Activated CD4-positive, alpha-beta T cell treated with anti-CD3 and anti-CD28 coated beads, Interleukin-10, Interleukin-2, amounts not matched to agents 100 ng/mL and 50 ng/mL, durations not matched to agents 16 hours and 8 hours (primary cell): ENCODE measurements around the gene KIF5B.
"Not testable (repeated sequence)": the region's sequence is repeated elsewhere in the genome, so short reads cannot be mapped to it uniquely, and the experiment has no call there.

ENCODE experiments used
- DNase-seq: peaks from one replicate; pipeline ENCODE4 v3.0.0-alpha.2; 2020

KIF5B gene

DNA sequence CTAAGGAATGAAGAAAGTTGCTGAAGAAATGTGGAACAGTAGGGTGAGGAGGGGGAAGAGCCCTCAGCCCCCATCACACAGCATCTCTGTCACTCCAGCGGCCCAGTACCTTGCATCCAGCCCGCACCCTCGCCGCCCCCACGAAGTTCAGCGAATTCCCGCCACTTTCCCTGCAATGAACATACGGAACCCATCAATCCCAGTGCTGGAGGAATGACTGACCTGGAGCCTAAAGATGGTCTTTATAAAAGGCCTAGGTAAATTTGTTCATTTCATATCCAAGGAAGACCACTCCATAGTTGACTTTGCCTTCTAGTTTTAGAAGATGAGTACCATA lies 779 bp upstream of the KIF5B start:
- no peak for DNase-seq

GRCh38 chr10:32055478-32056135 lies 618 bp downstream of the KIF5B start:
- peak; percentile 68 for DNase-seq

DNA sequence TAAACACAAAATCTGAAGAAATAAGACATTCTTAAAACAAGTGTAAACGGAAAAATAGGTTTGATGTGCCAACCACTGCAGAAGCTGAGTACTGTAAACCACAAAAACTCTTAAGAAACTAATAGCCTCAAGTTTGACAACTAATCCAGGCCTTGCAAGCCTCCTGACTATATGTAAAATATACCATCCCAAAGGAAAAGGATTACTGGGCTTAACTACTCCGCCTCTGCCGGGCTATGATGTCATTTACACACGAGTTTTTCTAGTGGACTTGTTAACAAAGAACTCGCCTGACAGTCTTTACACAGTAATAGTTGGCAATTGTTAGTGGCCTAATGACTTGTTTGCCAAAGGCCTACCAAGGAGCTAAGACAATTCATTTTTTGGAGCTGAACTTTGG lies 2.1 kb downstream of the KIF5B start:
- peak; percentile 23 for DNase-seq

DNA sequence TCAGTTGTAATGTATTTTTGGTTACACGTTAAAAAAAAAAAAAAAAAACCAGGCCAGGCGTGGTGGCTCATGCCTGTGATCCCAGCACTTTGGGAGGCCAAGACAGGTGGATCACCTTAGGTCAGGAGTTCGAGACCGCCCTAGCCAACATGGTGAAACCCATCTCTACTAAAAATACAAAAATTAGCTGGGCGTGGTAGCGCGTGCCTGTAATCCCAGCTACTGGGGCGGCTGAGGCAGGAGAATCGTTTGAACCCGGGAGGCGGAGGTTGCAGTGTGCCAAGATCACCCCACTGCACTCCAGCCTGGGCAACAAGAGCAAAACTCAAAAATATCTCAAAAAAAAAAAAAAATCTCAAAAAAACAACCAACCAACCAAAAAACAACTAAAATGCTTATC lies 2.8 kb downstream of the KIF5B start:
- not testable (repeated sequence) for DNase-seq

GRCh38 chr10:32051926-32052325 lies 4.3 kb downstream of the KIF5B start:
- DNase-seq: no peak

- DNase-seq: no peak
Observed at GRCh38 chr10:32050177-32050576, 6.0 kb downstream of the KIF5B start.

DNA sequence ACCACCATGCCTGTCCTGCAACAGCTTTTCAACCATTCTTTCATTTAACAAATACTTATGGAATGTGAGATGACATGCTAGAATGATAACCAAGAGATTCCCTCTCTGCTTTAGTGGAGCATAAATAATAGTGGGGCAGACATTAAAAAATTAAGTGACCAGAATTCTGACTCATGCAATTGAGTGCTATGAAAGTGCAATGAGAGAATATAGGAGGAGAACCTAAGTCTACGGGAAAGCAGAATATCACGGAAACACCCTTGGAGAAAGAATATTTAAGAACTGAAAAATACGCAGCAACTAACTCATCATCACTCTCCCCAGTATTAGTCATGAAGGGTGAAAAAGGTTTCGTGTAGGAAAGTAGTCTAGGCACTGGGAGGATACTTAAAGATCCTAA lies 7.1 kb downstream of the KIF5B start:
- no peak for DNase-seq

DNA sequence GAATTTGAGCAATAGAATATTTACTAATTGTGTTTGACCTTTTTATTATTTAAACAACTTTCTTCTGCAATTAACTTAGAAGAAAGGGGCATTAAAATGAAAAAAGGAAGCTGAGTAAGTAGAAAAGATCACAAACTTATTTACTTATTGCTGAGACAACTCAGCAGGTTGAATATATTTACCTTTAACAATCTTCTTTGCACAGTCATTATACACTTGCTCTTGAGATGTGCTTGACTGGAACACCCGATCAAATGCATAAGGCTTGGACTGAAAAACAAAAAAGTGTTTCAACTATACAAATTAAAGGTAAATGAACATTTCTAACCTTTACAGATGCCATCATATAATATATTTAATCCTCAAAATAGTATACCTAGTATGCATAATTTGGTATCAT lies 7.9 kb downstream of the KIF5B start:
- no peak for DNase-seq

DNA sequence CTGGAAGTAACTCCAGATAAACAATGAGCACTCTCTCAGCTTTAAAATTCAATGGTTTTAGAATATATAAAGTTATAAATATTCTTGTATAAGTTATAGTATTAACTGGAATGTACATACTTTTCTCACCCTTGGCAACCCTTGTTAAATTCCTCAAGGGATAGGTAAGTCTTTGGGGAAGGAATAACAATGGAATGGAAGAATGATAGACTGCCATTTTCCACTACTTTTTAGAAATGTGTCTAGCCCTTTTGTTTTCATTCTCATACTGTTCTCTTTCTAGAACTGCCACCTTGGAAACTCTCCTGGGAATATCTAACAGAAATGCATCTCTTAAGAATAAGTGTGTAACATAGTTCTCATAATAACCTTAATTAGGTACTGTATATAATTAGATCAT lies 8.3 kb downstream of the KIF5B start:
- DNase-seq: no peak

DNA sequence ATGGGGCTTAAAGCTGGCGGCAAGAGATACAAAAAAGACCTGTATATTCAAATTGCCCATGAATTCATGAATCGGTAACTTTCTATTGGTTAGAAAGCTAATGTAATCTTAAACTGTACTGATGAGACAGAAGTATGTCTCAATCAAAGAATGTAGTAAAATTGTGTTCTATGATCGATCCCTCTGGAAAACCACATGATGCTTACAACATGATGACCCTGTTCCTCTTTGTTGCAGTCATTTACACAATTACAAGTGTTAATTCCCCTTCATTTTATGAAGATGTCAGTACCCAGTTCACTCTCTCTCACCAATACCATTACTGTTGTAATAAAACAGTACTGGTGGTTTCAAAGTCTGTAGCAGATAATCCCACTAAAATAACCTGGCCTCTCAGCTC lies 10.1 kb downstream of the KIF5B start:
- DNase-seq: no peak

DNA sequence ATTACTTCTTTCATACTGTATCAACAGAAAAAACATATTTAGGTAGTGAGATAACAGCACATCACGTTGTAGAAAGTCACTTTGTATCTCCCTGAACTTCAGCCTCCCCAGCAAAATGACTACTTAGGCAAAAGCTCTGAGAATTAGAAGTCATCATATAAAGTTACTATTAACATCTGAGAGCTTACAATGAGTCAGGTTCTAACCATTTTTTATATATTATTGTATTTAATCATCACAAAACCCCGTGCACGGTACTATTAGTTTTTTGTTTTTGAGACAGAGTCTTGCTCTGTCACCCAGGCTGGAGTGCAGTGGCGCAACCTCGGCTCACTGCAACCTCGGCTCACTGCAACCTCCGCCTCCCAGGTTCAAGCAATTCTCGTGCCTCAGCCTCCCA lies 13.5 kb downstream of the KIF5B start:
- not testable (repeated sequence) for DNase-seq

DNA sequence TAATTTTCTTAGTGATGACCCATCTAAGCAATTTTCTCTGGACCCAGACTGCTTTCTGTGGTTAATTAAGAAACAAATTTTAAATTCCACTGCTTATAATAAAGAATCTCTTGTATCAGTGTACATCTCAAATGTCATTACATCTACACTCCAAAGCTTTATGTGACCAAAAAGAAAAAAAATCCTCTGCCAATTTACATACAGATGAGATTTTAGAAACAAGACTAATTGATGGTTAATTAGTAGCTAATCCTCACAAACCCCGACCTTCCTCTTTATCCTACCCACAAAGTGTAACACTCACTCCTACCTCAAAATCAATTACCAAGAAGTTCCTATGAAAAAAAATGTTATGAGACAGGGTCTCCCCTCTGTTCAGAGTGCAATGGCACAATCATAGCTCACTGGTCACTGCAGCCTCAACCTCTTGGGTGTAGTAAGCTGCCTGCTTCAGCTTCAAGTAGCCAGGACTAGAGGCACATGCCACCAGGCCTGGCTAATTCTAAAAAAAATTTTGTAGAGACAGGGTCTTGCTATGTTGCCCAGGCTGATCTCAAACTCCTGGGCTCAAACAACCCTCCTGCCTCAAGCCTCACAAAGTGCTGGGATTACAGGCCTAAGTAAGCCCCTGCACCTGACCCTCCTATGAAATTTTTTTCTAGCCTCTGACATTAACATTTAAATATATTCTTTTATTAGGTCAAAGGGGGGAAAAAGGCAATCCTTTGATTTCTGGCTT lies 14.8 kb downstream of the KIF5B start:
- DNase-seq: no peak

- no peak for DNase-seq
Observed at GRCh38 chr10:32039734-32040133, 16.5 kb downstream of the KIF5B start.

GRCh38 chr10:32038777-32039176 lies 17.4 kb downstream of the KIF5B start:
- no peak for DNase-seq

- DNase-seq: no peak
Observed at GRCh38 chr10:32036922-32037321, 19.3 kb downstream of the KIF5B start.

DNA sequence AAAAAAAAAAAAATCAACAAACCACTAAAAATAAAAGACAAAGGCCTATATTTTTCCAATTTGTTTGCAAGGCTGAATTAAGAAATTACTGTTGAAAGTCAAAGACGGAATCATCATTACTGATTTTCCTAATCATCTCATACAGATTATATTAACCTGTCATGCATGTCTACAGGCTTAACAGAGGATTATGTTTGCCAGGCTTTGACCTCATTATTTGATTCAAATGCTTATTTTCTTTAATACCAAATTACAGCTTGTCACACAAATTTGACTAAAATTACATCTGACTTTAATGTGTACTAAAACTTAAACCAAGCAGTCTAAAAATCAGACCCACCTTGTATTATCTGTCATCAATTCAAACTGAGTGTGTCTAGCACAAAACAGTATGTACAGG lies 21.2 kb downstream of the KIF5B start:
- DNase-seq: no peak

- DNase-seq: no peak
Observed at GRCh38 chr10:32033171-32033570, 23.1 kb downstream of the KIF5B start.

DNA sequence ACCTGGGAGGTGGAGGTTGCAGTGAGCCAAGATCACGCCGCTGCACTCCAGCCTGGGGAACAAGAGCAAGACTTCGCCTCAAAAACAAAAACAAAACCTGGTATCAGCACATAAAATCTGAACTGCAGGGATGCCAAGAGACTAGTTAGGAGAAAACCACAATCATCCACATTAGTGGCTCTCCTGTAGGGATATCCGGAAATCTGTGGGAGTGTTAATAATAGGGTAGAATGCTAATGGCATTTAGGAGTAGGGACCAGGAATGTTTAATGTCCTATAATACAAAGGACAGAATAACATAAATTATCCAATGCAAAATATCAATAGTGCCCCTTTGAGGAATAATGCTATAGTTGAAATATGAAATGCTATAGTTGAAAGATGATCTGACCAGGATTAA lies 24.3 kb downstream of the KIF5B start:
- DNase-seq: no peak

DNA sequence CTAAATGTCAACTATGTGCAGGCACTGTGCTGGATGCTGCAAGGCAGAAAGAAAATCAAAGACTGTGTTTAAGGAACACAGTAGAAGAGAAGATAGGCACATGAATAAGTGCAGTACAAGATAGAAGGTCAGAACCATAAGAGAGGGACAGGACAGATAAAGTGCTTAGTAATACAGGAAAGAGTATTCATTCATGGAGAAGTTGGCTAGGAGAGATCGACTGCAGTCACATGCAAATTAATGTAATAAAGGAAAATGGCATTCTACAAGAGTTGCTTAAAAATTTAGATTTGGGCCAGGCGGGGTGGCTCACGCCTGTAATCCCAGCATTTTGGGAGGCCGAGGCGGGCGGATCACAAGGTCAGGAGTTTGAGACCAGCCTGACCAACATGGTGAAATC lies 24.8 kb downstream of the KIF5B start:
- no peak for DNase-seq

DNA sequence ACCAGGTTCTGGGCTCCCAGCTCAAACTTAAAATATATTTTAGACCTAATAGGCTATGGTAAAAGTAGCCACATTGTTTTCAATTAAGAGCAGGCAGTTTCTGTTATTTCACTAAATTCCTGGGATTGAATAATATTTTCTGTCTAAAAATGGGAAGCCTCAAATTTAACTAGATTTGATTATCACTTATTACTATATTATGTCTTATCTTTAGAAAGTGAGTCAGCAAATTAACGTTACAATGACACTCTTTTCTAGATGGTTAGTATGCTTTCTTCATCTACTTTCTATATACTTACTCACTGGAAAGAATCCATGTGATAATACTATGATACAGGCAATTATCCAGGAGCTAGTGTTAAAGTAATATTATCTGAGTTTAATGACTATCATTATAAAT lies 27.5 kb downstream of the KIF5B start:
- DNase-seq: no peak

DNA sequence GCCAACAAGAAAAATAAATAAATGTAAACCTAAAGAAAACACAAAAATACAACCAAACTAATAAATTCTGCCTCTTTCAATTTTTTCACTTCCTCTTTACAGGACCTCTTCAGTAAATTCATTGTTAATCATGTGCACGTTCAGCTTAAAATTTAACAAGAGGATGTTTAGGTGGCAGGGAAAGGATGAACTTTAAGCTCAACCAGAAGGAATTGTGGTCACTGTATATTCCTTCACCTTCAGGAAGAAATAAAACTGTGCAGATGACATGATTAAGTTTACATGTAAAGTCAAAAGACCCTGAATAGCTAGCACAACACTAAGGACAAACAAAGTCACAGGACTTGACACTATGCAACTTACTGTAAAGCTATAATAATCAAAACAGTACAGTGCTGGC lies 33.0 kb downstream of the KIF5B start:
- no peak for DNase-seq

DNA sequence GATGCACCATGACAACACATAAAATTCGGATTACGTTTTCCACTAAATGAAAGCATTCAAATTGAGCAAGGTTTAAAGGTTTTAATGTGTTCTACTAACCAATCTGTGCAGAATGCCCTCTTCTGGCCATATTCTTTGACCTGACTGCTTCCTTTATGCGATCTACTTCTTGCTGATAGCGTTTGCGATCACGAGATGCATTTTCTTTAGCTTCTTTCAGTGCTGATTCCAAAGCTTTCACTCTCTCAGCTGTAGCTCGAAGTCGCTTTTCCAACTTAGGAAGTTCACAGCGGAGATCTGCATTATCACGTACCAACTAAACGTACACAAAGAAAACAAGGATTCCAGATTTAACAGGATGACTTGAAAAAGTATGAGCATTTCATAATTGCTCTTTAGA lies 39.2 kb downstream of the KIF5B start:
- DNase-seq: no peak

DNA sequence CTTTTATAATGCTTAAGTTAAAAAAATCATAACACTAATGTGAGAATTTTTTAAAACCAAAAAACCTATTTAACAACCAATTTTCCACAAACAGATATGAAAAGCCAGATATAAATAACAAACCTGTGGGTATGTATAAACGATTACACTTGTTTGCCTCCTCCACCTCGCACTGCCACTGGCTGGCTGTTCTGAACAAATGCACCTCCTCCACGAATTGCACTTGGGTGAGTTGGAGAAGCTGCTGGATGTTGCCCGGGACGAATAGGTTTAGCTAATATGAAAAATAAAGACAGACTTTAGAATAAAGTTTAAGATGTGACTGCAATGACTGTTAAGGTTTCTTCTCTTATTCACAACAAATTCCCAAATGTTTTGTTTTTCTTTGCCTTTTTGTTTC lies 40.8 kb downstream of the KIF5B start:
- DNase-seq: no peak

DNA sequence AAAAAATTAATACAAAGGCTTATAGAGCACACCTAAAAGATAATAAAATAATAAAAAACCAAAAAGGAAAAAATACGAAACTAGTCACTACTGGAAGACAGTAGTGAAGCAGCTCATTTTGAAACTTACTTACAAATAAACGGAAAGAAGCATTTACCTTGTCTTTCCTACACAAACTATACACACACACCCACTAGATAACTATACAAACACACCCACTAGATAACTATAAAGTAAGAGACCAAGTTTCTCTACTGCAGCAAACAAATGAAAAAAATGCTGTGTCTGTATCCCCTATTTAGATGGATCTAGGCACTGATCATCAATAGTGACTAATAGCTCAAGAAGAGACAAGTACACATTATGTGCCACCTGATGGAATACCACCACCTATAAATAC lies 49.2 kb downstream of the KIF5B start:
- DNase-seq: no peak

GRCh38 chr10:32005050-32005449 lies 51.2 kb downstream of the KIF5B start:
- peak; percentile 56 for DNase-seq
